ENCODE data around the gene ZNF254. TPM values are rescaled to one million over a fixed set of nuclear protein-coding genes. Genes with fewer than 3 reads are reported as not detected.

ZNF254 gene
- total and polyA plus RNA-seq, 4 donors = 2.9 to 23.5 (median 9.1) TPM

- intact Hi-C loops (cut with DNase I) = no loop called here
- ATAC-seq (ENCODE audit: low FRiP score) = no peak
- no peaks in the 10 kb centered on the region for H3K4me1 ChIP-seq (ENCODE audit: control insufficient read depth in 1 of 2, insufficient read depth in 2 of 2, low read length in 2 of 2)
- peaks cover 26% of the 10 kb centered on the region for H3K9me3 ChIP-seq (ENCODE audit: control insufficient read depth, low read length)
- peaks cover 4 to 6% of the 10 kb centered on the region in 2 donors for H3K36me3 ChIP-seq (ENCODE audit: control insufficient read depth in 1 of 2, insufficient read depth in 2 of 2, low read length in 1 of 2)
- DNase-seq = no peak
- no peak overlapping the region for H3K4me3 ChIP-seq (ENCODE audit: low read length in 2 of 2)
- no peak overlapping the region for H3K27ac ChIP-seq (ENCODE audit: low read depth in 1 of 2, low read length in 2 of 2)
- no peaks in the 10 kb centered on the region for H3K27me3 ChIP-seq (ENCODE audit: control insufficient read depth in 1 of 2, insufficient read depth in 2 of 2, low read length in 1 of 2)
Observed at GRCh38 chr19:24141612-24142011, 54.6 kb downstream of the ZNF254 start.

DNA sequence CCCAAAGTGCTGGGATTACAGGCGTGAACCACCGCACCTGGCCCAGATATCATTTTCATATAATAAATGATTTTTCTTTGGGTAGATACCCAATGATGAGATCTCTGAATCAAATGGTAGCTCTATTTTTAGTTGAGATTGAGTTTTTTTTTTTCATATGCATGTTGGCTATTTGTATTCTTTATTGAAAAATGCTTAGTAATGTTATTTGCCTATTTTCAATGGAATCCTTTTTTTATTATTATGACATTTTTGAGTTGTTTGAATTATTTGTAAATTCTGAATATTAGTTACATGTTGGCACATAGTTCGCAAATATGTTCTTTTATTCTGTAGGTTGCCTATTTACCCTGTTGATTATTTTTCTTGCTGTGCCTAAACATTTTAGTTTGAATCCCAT is 55.8 kb downstream of the ZNF254 start:
- peaks cover 17% of the 10 kb centered on the region for H3K9me3 ChIP-seq (ENCODE audit: control insufficient read depth, low read length)
- DNase-seq (no peak), ATAC-seq (ENCODE audit: low FRiP score) (no peak)
- H3K27me3 ChIP-seq (ENCODE audit: control insufficient read depth in 1 of 2, insufficient read depth in 2 of 2, low read length in 1 of 2) = no peaks in the 10 kb centered on the region
- peaks cover 0 to 5% of the 10 kb centered on the region in 2 donors for H3K36me3 ChIP-seq (ENCODE audit: control insufficient read depth in 1 of 2, insufficient read depth in 2 of 2, low read length in 1 of 2)
- H3K4me1 ChIP-seq (ENCODE audit: control insufficient read depth in 1 of 2, insufficient read depth in 2 of 2, low read length in 2 of 2) = no peaks in the 10 kb centered on the region
- H3K27ac ChIP-seq (ENCODE audit: low read depth in 1 of 2, low read length in 2 of 2) = no peak overlapping the region
- 97 to 99% methylated on average over 3 of the region's 3 CpGs for WGBS, 2 donors
- intact Hi-C loops (cut with DNase I) = no loop called here
- no peak overlapping the region for H3K4me3 ChIP-seq (ENCODE audit: low read length in 2 of 2)

DNA sequence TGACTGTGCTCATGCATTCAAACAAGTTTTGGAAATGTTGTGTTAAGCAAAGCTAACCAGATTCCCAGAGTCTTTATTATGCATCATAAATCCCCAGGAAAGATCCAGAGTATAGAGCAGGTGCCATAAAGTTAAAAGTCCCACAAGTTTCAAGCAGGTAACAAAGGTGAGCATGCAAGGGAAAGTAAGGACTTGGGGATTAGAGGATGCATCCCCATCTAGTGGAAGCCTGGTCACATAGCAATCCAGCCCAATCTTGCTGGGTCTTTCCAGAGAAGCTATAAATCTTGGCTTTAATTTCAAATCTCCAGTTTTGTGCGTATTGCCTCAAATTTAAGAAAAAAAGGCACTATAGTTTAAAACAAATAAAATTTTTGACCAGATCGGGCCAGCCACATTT is 72.7 kb downstream of the ZNF254 start:
- peaks cover 19% of the 10 kb centered on the region for H3K9me3 ChIP-seq (ENCODE audit: control insufficient read depth, low read length)

GRCh38 chr19:24166055-24166454 is 79.1 kb downstream of the ZNF254 start:
- Histone ChIP-seq H3K36me3 (ENCODE audit: control insufficient read depth in 1 of 2, insufficient read depth in 2 of 2, low read length in 1 of 2) (no peaks in the 10 kb centered on the region), H3K4me3 (ENCODE audit: low read length in 2 of 2) (no peak overlapping the region), H3K9me3 (ENCODE audit: control insufficient read depth, low read length) (peaks cover 20% of the 10 kb centered on the region), H3K27me3 (ENCODE audit: control insufficient read depth in 1 of 2, insufficient read depth in 2 of 2, low read length in 1 of 2) (no peaks in the 10 kb centered on the region), H3K27ac (ENCODE audit: low read depth in 1 of 2, low read length in 2 of 2) (no peak overlapping the region), H3K4me1 (ENCODE audit: control insufficient read depth in 1 of 2, insufficient read depth in 2 of 2, low read length in 2 of 2) (no peaks in the 10 kb centered on the region)
- ATAC-seq (ENCODE audit: low FRiP score) (no peak), DNase-seq (no peak)
- WGBS, 2 donors = 90 to 92% methylated on average over 3 of the region's 3 CpGs
- intact Hi-C loops (cut with DNase I) = no loop called here

More for the DNA sequence above, 72.7 kb downstream of the ZNF254 start:
- Histone ChIP-seq H3K27ac (ENCODE audit: low read depth in 1 of 2, low read length in 2 of 2) (no peak overlapping the region), H3K27me3 (ENCODE audit: control insufficient read depth in 1 of 2, insufficient read depth in 2 of 2, low read length in 1 of 2) (no peaks in the 10 kb centered on the region), H3K36me3 (ENCODE audit: control insufficient read depth in 1 of 2, insufficient read depth in 2 of 2, low read length in 1 of 2) (peaks cover 3 to 5% of the 10 kb centered on the region in 2 donors), H3K4me3 (ENCODE audit: low read length in 2 of 2) (no peak overlapping the region), H3K4me1 (ENCODE audit: control insufficient read depth in 1 of 2, insufficient read depth in 2 of 2, low read length in 2 of 2) (no peaks in the 10 kb centered on the region)
- intact Hi-C loops (cut with DNase I) = no loop called here
- WGBS, 2 donors = 53 to 58% methylated on average over 2 of the region's 2 CpGs
- DNase-seq = no peak
- no peak for ATAC-seq (ENCODE audit: low FRiP score)

DNA sequence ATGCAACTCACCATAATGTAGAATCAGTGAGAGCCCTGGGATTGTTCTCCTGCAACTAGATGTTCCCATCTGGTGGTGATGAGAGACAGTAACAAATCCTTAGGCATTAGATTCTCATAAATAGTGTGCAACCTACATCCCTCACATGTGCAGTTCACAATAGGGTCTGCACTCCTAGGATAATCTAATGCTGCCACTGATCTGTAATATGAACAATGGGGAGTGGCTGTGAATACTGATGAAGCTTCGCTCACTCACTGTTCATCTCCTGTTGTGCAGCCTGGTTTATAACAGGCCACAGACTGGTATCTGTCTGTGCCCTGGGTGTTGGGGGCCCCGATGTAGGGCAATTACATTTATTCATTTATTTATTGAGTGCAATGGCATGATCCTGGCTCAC is 86.9 kb downstream of the ZNF254 start:
- Histone ChIP-seq H3K4me1 (ENCODE audit: control insufficient read depth in 1 of 2, insufficient read depth in 2 of 2, low read length in 2 of 2) (no peaks in the 10 kb centered on the region), H3K4me3 (ENCODE audit: low read length in 2 of 2) (no peak overlapping the region), H3K36me3 (ENCODE audit: control insufficient read depth in 1 of 2, insufficient read depth in 2 of 2, low read length in 1 of 2) (no peaks in the 10 kb centered on the region), H3K9me3 (ENCODE audit: control insufficient read depth, low read length) (peaks cover 11% of the 10 kb centered on the region), H3K27ac (ENCODE audit: low read depth in 1 of 2, low read length in 2 of 2) (no peak overlapping the region), H3K27me3 (ENCODE audit: control insufficient read depth in 1 of 2, insufficient read depth in 2 of 2, low read length in 1 of 2) (no peaks in the 10 kb centered on the region)
- no peak for ATAC-seq (ENCODE audit: low FRiP score)
- 92 to 97% methylated on average over 2 of the region's 2 CpGs for WGBS, 2 donors
- DNase-seq = no peak
- intact Hi-C loops (cut with DNase I) = no loop called here

DNA sequence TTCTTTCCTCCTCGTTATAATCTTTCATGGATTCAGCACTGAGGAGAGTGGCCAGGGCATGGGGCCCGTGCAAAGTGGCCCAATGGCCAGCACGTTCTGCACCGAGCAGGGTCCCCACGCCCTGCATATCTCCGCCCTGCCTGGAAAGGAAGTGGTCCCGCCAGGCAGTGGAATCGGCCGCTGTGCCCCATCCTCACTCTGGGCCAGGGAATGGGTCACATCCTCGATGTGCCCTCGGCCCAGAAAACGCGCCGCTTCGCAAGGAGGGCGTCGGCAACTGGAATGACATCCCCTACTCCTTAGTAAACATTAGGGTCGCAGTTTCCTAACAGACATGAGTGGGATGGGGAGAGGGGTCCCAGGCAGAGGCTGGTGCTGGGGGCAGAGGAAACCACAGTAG is 90.7 kb downstream of the ZNF254 start:
- WGBS, 2 donors = 88 to 93% methylated on average over 18 of the region's 18 CpGs
- no peaks in the 10 kb centered on the region for H3K36me3 ChIP-seq (ENCODE audit: control insufficient read depth in 1 of 2, insufficient read depth in 2 of 2, low read length in 1 of 2)
- no peak overlapping the region for H3K27ac ChIP-seq (ENCODE audit: low read depth in 1 of 2, low read length in 2 of 2)
- ATAC-seq (ENCODE audit: low FRiP score) = no peak
- no peak for DNase-seq
- intact Hi-C loops (cut with DNase I) = no loop called here
- H3K9me3 ChIP-seq (ENCODE audit: control insufficient read depth, low read length) = peaks cover 13% of the 10 kb centered on the region
- no peaks in the 10 kb centered on the region for H3K4me1 ChIP-seq (ENCODE audit: control insufficient read depth in 1 of 2, insufficient read depth in 2 of 2, low read length in 2 of 2)
- H3K4me3 ChIP-seq (ENCODE audit: low read length in 2 of 2) = no peak overlapping the region
- H3K27me3 ChIP-seq (ENCODE audit: control insufficient read depth in 1 of 2, insufficient read depth in 2 of 2, low read length in 1 of 2) = no peaks in the 10 kb centered on the region

- ATAC-seq (ENCODE audit: low FRiP score) (no peak), DNase-seq (no peak)
- Histone ChIP-seq H3K27ac (ENCODE audit: low read depth in 1 of 2, low read length in 2 of 2) (no peak overlapping the region), H3K4me3 (ENCODE audit: low read length in 2 of 2) (no peak overlapping the region), H3K36me3 (ENCODE audit: control insufficient read depth in 1 of 2, insufficient read depth in 2 of 2, low read length in 1 of 2) (no peaks in the 10 kb centered on the region), H3K27me3 (ENCODE audit: control insufficient read depth in 1 of 2, insufficient read depth in 2 of 2, low read length in 1 of 2) (no peaks in the 10 kb centered on the region), H3K9me3 (ENCODE audit: control insufficient read depth, low read length) (peaks cover 12% of the 10 kb centered on the region), H3K4me1 (ENCODE audit: control insufficient read depth in 1 of 2, insufficient read depth in 2 of 2, low read length in 2 of 2) (no peaks in the 10 kb centered on the region)
- intact Hi-C loops (cut with DNase I) = no loop called here
- 93 to 97% methylated on average over 17 of the region's 17 CpGs for WGBS, 2 donors
Observed at GRCh38 chr19:24178207-24178606, 91.2 kb downstream of the ZNF254 start.

Other genes starting within 250 kb of the ZNF254 start
- gene ZNF726, start 172.3 kb upstream of the ZNF254 start, total RNA-seq = 1 to 10 TPM in 1 of 2 donors, under 1 TPM in 1; 0.75 to 1.7 TPM
- under 1 TPM in 1 of 2 donors, not detected in 1; 0.54 TPM for gene ZNF726, start 172.3 kb upstream of the ZNF254 start, polyA plus RNA-seq